Heart left ventricle (tissue), 16 donors: Measurements from ENCODE around the gene COL1A1. TPM values are rescaled to one million over a fixed set of nuclear protein-coding genes. Genes with fewer than 3 reads are reported as not detected.

Experiments
- ATAC-seq, 4 donors: fragments of 200-7000 bp; cut with Tn5 transposase; one replicate each; pipeline ENCODE4 v1.9.1; 2020 to 2022; ENCODE audit warnings: moderate library complexity in 4 of 4, mild to moderate bottlenecking in 3 of 4, moderate number of reproducible peaks in 1 of 4
- DNase-seq, 5 donors: peaks; one replicate each; pipeline ENCODE4 v3.0.0-alpha.2; 2020
- H3K27ac ChIP-seq, 12 donors: fragments of 200-600 bp; sonication (generic) in 4 of 12; one replicate each; pipeline versions ENCODE4 v1.5.0 to v1.8.0; 2016 to 2022; ENCODE audit warnings: mild to moderate bottlenecking in 2 of 12
- H3K27me3 ChIP-seq, 9 donors: fragments of 200-600 bp; sonication (generic) in 2 of 9; one replicate each; pipeline versions ENCODE4 v1.5.1 to v1.8.0; 2016 to 2022; ENCODE audit warnings: mild to moderate bottlenecking in 3 of 9
- H3K36me3 ChIP-seq, 9 donors: fragments of 200-600 bp; sonication (generic) in 2 of 9; one replicate each; pipeline versions ENCODE4 v1.5.0 to v1.8.0; 2018 to 2022; ENCODE audit warnings: mild to moderate bottlenecking in 2 of 9
- H3K4me1 ChIP-seq, 12 donors: fragments of 200-600 bp; sonication (generic) in 4 of 12; one replicate each; pipeline versions ENCODE4 v1.5.0 to v1.8.0; 2016 to 2022; ENCODE audit warnings: mild to moderate bottlenecking in 3 of 12
- H3K4me3 ChIP-seq, 12 donors: fragments of 200-600 bp; sonication (generic) in 4 of 12; one replicate each; pipeline versions ENCODE4 v1.5.0 to v1.8.0; 2017 to 2022; ENCODE audit warnings: mild to moderate bottlenecking in 9 of 12, moderate library complexity in 4 of 12
- H3K9me3 ChIP-seq, 12 donors: fragments of 200-600 bp; sonication (generic) in 4 of 12; one replicate each; pipeline versions ENCODE4 v1.5.0 to v1.8.0; 2016 to 2022; ENCODE audit warnings: mild to moderate bottlenecking in 1 of 12
- CTCF ChIP-seq, 12 donors: fragments of 200-600 bp; sonication (generic) in 4 of 12; IDR thresholded peaks; one replicate each; pipeline versions ENCODE4 v1.5.0 to v1.8.0; 2018 to 2022; ENCODE audit warnings: antibody characterized with exemption in 12 of 12, mild to moderate bottlenecking in 5 of 12
- POLR2A ChIP-seq, 2 donors: fragments of 450-650 bp; IDR thresholded peaks; one replicate each; pipeline ENCODE4 v1.6.1; 2017; ENCODE audit warnings: antibody characterized with exemption in 2 of 2, mild to moderate bottlenecking in 2 of 2, moderate library complexity in 2 of 2
- WGBS, 4 donors: extraction: QIAGEN DNeasy Blood & Tissue Kit in 2 of 4; methylation state at CpG; one replicate each; pipeline versions ENCODE4 v1.1.5 to v1.1.7; 2013 to 2018; 5-methylcytosine and 5-hydroxymethylcytosine counted together
- intact Hi-C, 10 donors: fragments of 100-400 bp; cut with DNase I; formaldehyde crosslinking; loops; one replicate each; pipeline versions ENCODE4 v1.11.1 to v1.14.2; 2022
- polyA plus RNA-seq, 2 donors: library from polyadenylated mRNA; stranded (reverse); fragments of 200-250 nt; gene quantifications; one replicate each; pipeline ENCODE4 v1.2.3, GENCODE V29; 2013
- total RNA-seq, 9 donors: library from RNA; depleted of rRNA in 2 of 9; stranded (reverse); fragments of >200 nt in 2 of 9; fragmentation: NEBNext Ultra II Directional in 3 of 9; extraction: Animal tissue kit (Norgen Biotek cat#: 25700) in 3 of 9; gene quantifications; one replicate each; pipeline versions ENCODE4 v1.1.0 to v1.2.4, GENCODE V29; 2016 to 2023
- donor health status: ischemic (EF 13 %, LVEDD 7.1; RV severe dilation, severe dysfunction).
- donor health status: healthy with polysubstance abuse.
- donor health status: DM: no; HTN: yes; CAD: no.
- donor health status: DM: no; HTN: no; CAD: no.
- donor health status: ischemic (EF 25% LVEDD 6.9; RV normal size, moderate dysfunction).
- donor health status: ischemic (EF 25% LVEDD 5.7; RV mildly dilated, moderate dysfunction).
- donor health status: healthy.
- donor health status: DM: yes; HTN: yes; CAD: no.
- donor health status: ischemic (EF 35%, LVEDD 5.7; RV mildly dilated, moderate dysfunction).
- donor health status: nonischemic (EF 11% LVEDD 7.7; RV severe dilation, severe dysfunction).
- donor health status: DM: yes; HTN: yes; CAD: no.
- donor health status: PGD.
- donor health status: ischemic (EF 29% LVEDD 5.4; RV normal size, mild dysfunction).
- donor health status: nonischemic (EF 23%, LVEDD 6.1; RV moderate dilation, normal function).

COL1A1 gene
- total and polyA plus RNA-seq, 11 donors: 10.2 to 897 (median 55.4) TPM

- TF ChIP-seq POLR2A (IDR thresholded peaks at IDR 0.05): peak in 1 of 2 donors; percentile 59
- peak; percentile 83 to 99 (median 95) for TF ChIP-seq CTCF (IDR thresholded peaks at IDR 0.05)
- H3K4me3 ChIP-seq: peak overlapping the region; percentile 27 to 70 (median 62)
- peak overlapping the region; percentile 10 to 83 (median 72) for H3K27ac ChIP-seq
- WGBS, 4 donors: 0 to 1% (median 1%) methylated on average over 34 to 53 of the region's 53 CpGs
- DNase-seq (peak; percentile 92 to 96 (median 94)), ATAC-seq (peak; percentile 79 to 87 (median 86))
- H3K4me1 ChIP-seq: peaks cover 0 to 42% (median 22%) of the 10 kb centered on the region in 12 donors
- intact Hi-C loops: loop anchor here in 9 of 10 donors (1.0 to 10.0 kb wide), 9 partner anchors 20 to 69 kb away; partner anchors contain the start of gene PDK2 (in 2 of the 9)
- no peaks in the 10 kb centered on the region for H3K27me3 ChIP-seq
- H3K9me3 ChIP-seq: no peaks in the 10 kb centered on the region
- H3K36me3 ChIP-seq: no peaks in the 10 kb centered on the region
These were observed 40.2 kb downstream of the COL1A1 start for GRCh38 chr17:50161023-50161910.

GRCh38 chr17:50157891-50158290 is 43.5 kb downstream of the COL1A1 start:
- Histone ChIP-seq H3K9me3 (no peaks in the 10 kb centered on the region), H3K4me3 (no peak overlapping the region), H3K4me1 (peaks cover 0 to 51% (median 36%) of the 10 kb centered on the region in 12 donors), H3K36me3 (no peaks in the 10 kb centered on the region), H3K27me3 (no peaks in the 10 kb centered on the region), H3K27ac (no peak overlapping the region)
- no peak for DNase-seq
- ATAC-seq: no peak
- intact Hi-C loops: no loop called here
- WGBS, 4 donors: 52 to 60% (median 58%) methylated on average over 4 of the region's 4 CpGs
- TF ChIP-seq POLR2A (IDR thresholded peaks at IDR 0.05): no peak

GRCh38 chr17:50155115-50155819 is 46.2 kb downstream of the COL1A1 start:
- Histone ChIP-seq H3K36me3 (no peaks in the 10 kb centered on the region), H3K27ac (peak overlapping the region in 11 of 12 donors; percentile 70 to 99 (median 97)), H3K4me1 (peaks cover 0 to 50% (median 41%) of the 10 kb centered on the region in 12 donors), H3K27me3 (no peaks in the 10 kb centered on the region), H3K4me3 (no peak overlapping the region), H3K9me3 (no peaks in the 10 kb centered on the region)
- no peak for ATAC-seq
- no peak for TF ChIP-seq CTCF (IDR thresholded peaks at IDR 0.05)
- no peak for TF ChIP-seq POLR2A (IDR thresholded peaks at IDR 0.05)
- 68 to 75% (median 71%) methylated on average over 8 of the region's 8 CpGs for WGBS, 4 donors
- intact Hi-C loops: no loop called here
- peak in 2 of 5 donors; percentile 42 to 59 for DNase-seq

- Histone ChIP-seq H3K4me3 (no peak overlapping the region), H3K27ac (peak overlapping the region in 11 of 12 donors; percentile 70 to 99 (median 97)), H3K9me3 (no peaks in the 10 kb centered on the region), H3K36me3 (no peaks in the 10 kb centered on the region), H3K27me3 (no peaks in the 10 kb centered on the region), H3K4me1 (peaks cover 0 to 50% (median 43%) of the 10 kb centered on the region in 12 donors)
- intact Hi-C loops: loop anchor here in 1 of 10 donors (5.0 kb wide), 1 partner anchor 57 kb away; the partner anchor contains the start of gene PDK2
- TF ChIP-seq CTCF (IDR thresholded peaks at IDR 0.05): no peak
- no peak for TF ChIP-seq POLR2A (IDR thresholded peaks at IDR 0.05)
- 40 to 56% (median 47%) methylated on average over 1 of the region's 1 CpG for WGBS, 4 donors
- ATAC-seq: no peak
- peak in 1 of 5 donors; percentile 12 for DNase-seq
These were observed 46.8 kb downstream of the COL1A1 start for GRCh38 chr17:50154604-50155003.
